Measurements from ENCODE around the gene NCKAP5L. TPM values are rescaled to one million over a fixed set of nuclear protein-coding genes. Genes with fewer than 3 reads are reported as not detected.

NCKAP5L gene
- total and polyA plus RNA-seq, 2 of the 8 experiments (the other 6 are each of a cell fraction or from before 2014, with no cell fraction given): 9.4 to 27.9 TPM

DNA sequence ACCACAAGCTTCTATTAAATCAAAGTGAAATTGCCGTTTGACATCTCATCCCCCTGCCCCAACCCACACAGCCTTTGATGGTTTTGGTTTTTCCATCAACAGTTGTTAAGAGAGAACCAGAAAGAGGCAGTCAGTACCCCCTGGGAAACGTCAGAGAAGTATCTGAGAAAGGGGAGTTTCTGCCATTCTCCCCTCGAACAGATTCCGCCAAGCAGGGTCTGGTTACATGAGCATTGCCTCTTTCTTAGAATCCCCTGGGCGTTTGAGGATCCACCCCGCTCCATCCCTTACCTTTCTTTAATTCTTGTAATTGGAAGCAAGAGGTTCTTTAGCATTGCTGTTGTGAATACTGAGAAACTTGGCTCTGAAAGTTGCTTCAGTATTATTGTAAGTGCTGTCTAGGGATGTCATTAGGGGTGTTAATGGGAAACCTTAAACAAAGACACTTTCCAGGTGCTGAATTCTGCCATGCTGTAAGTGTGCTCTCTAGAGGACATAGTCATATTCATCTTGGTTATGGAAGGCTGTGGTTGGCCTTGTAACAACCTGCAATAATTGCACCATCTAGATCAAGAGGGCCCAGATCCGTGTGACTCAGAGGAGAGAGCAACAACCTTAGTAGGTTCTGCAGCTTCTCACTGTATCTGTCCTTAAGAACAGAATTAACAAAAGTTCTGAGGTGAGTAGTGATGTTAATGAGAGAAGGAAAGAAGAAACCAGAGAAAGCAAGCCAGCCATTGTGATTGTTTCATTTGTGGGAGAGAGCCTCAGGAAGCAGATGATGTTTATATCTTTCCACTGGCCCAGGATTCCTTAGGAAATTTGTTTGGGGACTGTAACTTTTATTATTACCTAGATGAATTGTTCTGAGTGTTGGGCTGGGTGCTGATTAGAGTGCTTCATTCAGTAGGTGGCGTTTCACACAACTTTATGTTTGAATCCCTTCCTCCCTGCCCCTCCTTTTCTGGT is 77.9 kb downstream of the NCKAP5L start:
- Histone ChIP-seq H2BK120ac (replicated peaks; ENCODE audit: low read depth, low read length) (no peak overlapping the region), H3K36me3 (ENCODE audit: control insufficient read depth in 2 of 4, insufficient read depth in 4 of 4, low read length in 3 of 4) (peaks cover 17 to 35% (median 22%) of the 10 kb centered on the region in 4 experiments), H3K79me2 (ENCODE audit: control insufficient read depth in 1 of 2, insufficient read depth in 2 of 2, low read length in 2 of 2) (peaks cover 31 to 89% of the 10 kb centered on the region in 2 experiments), H2BK12ac (ENCODE audit: low read depth, low read length) (no peak overlapping the region), H3K27me3 (replicated peaks in 1 of 4; ENCODE audit: control insufficient read depth in 3 of 4, extremely low read depth in 1 of 4, insufficient read depth in 3 of 4, low read length in 3 of 4) (no peaks in the 10 kb centered on the region; a peak in 1 of 7 replicates), H3K4me3 (ENCODE audit: extremely low read depth in 1 of 4, insufficient read depth in 2 of 4, low read depth in 3 of 4, low read length in 4 of 4) (no peak overlapping the region; a peak in 1 of 8 replicates), H3K23ac (ENCODE audit: insufficient read length) (no peak overlapping the region), H3K23me2 (ENCODE audit: low read depth, low read length) (no peaks in the 10 kb centered on the region), H2AK5ac (ENCODE audit: low read depth, low read length) (no peak overlapping the region), H3K18ac (ENCODE audit: extremely low read depth, low read length) (no peak overlapping the region), H4K8ac (ENCODE audit: extremely low read depth, insufficient read depth, low read length) (no peak overlapping the region), H4K20me1 (replicated peaks in 1 of 2; ENCODE audit: control insufficient read depth in 1 of 2, insufficient read depth in 2 of 2, low read length in 2 of 2) (peaks cover 26 to 35% of the 10 kb centered on the region in 2 experiments), H3K4ac (replicated peaks; ENCODE audit: insufficient read length, low read depth, low read length) (no peak overlapping the region), H3K4me1 (replicated peaks in 1 of 4; ENCODE audit: control insufficient read depth in 3 of 4, insufficient read depth in 4 of 4, low read length in 3 of 4) (peaks cover 0 to 7% (median 3%) of the 10 kb centered on the region in 4 experiments; a peak in 3 of 7 replicates), H3K9ac (replicated peaks in 1 of 4; ENCODE audit: extremely low read depth in 1 of 4, low read depth in 3 of 4, low read length in 3 of 4) (no peak overlapping the region), H3K56ac (replicated peaks; ENCODE audit: insufficient read length, low read depth, low read length) (no peak overlapping the region), H2BK20ac (ENCODE audit: low read length) (no peak overlapping the region), H2AFZ (ENCODE audit: low read length) (no peak overlapping the region), H3K14ac (ENCODE audit: insufficient read length) (no peak overlapping the region), H3K27ac (ENCODE audit: low read depth, low read length) (no peak overlapping the region), H2BK15ac (ENCODE audit: low read length) (no peak overlapping the region), H3K9me3 (ENCODE audit: insufficient read depth in 2 of 2, low read depth in 1 of 2, low read length in 1 of 2) (no peaks in the 10 kb centered on the region), H4K5ac (ENCODE audit: insufficient read length, low read depth, low read length) (no peak overlapping the region), H3K4me2 (ENCODE audit: insufficient read depth in 1 of 2, low read depth in 2 of 2, low read length in 2 of 2) (peak overlapping the region in 1 of 2 experiments; percentile 8; a peak in 3 of 4 replicates), H3K79me1 (ENCODE audit: low read depth, low read length) (peaks cover 5% of the 10 kb centered on the region), H4K91ac (replicated peaks; ENCODE audit: insufficient read length, low read length) (no peak overlapping the region), H2BK5ac (ENCODE audit: low read depth, low read length) (no peak overlapping the region)
- no peak for TF ChIP-seq KDM1A (IDR thresholded peaks at IDR 0.05; ENCODE audit: borderline replicate concordance, low read length)
- TF ChIP-seq SP4 (IDR thresholded peaks at IDR 0.05; ENCODE audit: low read length): no peak
- no peak for TF ChIP-seq SIX5 (IDR thresholded peaks at IDR 0.05; ENCODE audit: low read depth, low read length)
- TF ChIP-seq NRF1 (IDR thresholded peaks at IDR 0.05; ENCODE audit: low read depth, low read length): no peak
- TF ChIP-seq, protein P1, sequence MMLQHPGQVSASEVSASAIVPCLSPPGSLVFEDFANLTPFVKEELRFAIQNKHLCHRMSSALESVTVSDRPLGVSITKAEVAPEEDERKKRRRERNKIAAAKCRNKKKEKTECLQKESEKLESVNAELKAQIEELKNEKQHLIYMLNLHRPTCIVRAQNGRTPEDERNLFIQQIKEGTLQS (IDR thresholded peaks at IDR 0.05; ENCODE audit: insufficient read depth, low read depth, low read length): no peak
- TF ChIP-seq, protein P2, sequence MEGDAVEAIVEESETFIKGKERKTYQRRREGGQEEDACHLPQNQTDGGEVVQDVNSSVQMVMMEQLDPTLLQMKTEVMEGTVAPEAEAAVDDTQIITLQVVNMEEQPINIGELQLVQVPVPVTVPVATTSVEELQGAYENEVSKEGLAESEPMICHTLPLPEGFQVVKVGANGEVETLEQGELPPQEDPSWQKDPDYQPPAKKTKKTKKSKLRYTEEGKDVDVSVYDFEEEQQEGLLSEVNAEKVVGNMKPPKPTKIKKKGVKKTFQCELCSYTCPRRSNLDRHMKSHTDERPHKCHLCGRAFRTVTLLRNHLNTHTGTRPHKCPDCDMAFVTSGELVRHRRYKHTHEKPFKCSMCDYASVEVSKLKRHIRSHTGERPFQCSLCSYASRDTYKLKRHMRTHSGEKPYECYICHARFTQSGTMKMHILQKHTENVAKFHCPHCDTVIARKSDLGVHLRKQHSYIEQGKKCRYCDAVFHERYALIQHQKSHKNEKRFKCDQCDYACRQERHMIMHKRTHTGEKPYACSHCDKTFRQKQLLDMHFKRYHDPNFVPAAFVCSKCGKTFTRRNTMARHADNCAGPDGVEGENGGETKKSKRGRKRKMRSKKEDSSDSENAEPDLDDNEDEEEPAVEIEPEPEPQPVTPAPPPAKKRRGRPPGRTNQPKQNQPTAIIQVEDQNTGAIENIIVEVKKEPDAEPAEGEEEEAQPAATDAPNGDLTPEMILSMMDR (IDR thresholded peaks at IDR 0.05; ENCODE audit: control extremely low read depth in 1 of 3, insufficient read depth in 1 of 3, low read depth in 1 of 3, low read length in 3 of 3): no peak
- TF ChIP-seq TBP (IDR thresholded peaks at IDR 0.05; ENCODE audit: low read depth, low read length): no peak
- CTCF ChIA-PET (ENCODE audit: partially characterized antibody): interaction anchor here (1.2 kb wide), 1 partner anchor 55 kb away, joined by 3 read pairs; no protein-coding TSS in a partner anchor
- POLR2A ChIA-PET (ENCODE audit: partially characterized antibody): interaction anchor here (1.2 to 2.5 kb wide), 3 partner anchors 9 to 15 kb away, joined by 6 to 11 read pairs (median 6); partner anchors contain the start of gene TMBIM6
- 76% methylated on average over 8 of the region's 8 CpGs; no CpG with 5 or more reads in 1 of the 2 experiments for WGBS, 2 experiments (ENCODE audit: extremely low coverage in 1 of 2, insufficient coverage in 1 of 2, insufficient read length in 1 of 2, insufficient replicate concordance in 2 of 2, low coverage in 1 of 2, low lambda C conversion rate in 2 of 2, missing lambda C conversion rate in 1 of 2)
- FAIRE-seq (no peak), DNase-seq (ENCODE audit: low read depth in 1 of 2, low spot score in 2 of 2) (no peak)

Data from H1 (cell line).